Progenitor cell of endocrine pancreas (in vitro differentiated cells): ENCODE measurements around the gene RAB5IF. TPM values are rescaled to one million over a fixed set of nuclear protein-coding genes. Genes with fewer than 3 reads are reported as not detected.

Experiments
- DNase-seq: peaks from one replicate; pipeline ENCODE4 v3.0.0; 2021; ENCODE audit warnings: low spot score; ENCODE audit not compliant: unreplicated experiment
- H3K27ac Mint-ChIP-seq: 2 replicates; pipeline ENCODE4 v1.8.0; 2021; ENCODE audit warnings: mild to moderate bottlenecking, moderate library complexity, mixed read lengths
- H3K27me3 Mint-ChIP-seq: 2 replicates; pipeline ENCODE4 v1.8.0; 2021; ENCODE audit warnings: mixed read lengths
- H3K36me3 Mint-ChIP-seq: 2 replicates; pipeline ENCODE4 v1.8.0; 2022; ENCODE audit warnings: mixed read lengths; ENCODE audit not compliant: insufficient read depth
- H3K4me1 Mint-ChIP-seq: 2 replicates; pipeline ENCODE4 v1.8.0; 2021; ENCODE audit warnings: low read depth, mixed read lengths
- H3K4me3 Mint-ChIP-seq: 2 replicates; pipeline ENCODE4 v1.8.0; 2021; ENCODE audit warnings: low read depth, mild to moderate bottlenecking, moderate library complexity, mixed read lengths
- H3K9me3 Mint-ChIP-seq: 2 replicates; pipeline ENCODE4 v1.8.0; 2021; ENCODE audit warnings: low read depth, mixed read lengths
- total RNA-seq: library from RNA; stranded (reverse); gene quantifications from 2 replicates; pipeline ENCODE4 v1.2.1, GENCODE V29; 2021
- TF ChIP-seq, protein P1 (sequence below): fragments of 200-600 bp; sonication (generic); IDR thresholded peaks from one replicate; pipeline ENCODE4 v1.5.0; 2021; ENCODE audit warnings: antibody characterized with exemption, mild to moderate bottlenecking; ENCODE audit not compliant: unreplicated experiment

RAB5IF gene
- total RNA-seq, 1 donor from 2014 or later: 58.8 TPM

DNA sequence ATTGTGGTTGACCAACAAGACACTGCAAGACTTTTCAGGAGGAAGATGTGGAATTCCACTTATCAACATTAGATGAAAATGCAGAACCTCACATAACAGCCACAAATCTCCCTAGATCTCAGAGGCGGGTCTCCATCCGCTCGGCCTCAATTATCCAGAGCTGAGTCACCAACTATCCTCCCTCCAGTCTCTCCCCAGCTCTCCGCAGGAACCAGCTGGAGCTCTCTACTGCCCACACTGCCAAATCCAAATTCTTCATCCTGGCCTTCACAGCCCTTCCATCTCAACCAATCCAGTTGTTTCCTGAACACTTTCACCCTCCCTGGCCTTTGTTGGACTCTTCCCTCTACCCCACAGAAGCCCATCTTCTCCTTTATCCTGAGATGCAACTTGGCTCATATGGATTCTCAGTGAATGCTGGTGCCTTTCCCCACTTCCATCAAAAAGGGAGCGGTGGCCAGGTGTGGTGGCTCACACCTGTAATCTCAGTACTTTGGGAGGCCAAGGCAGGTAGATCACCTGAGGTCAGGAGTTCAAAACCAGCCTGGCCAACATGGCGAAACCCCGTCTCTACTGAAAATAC, 35.6 kb upstream of the RAB5IF start:
- peak overlapping the region; percentile 68 for H3K27ac Mint-ChIP-seq
- H3K36me3 Mint-ChIP-seq: peaks cover 4% of the 10 kb centered on the region
- H3K4me3 Mint-ChIP-seq: no peak overlapping the region
- no peaks in the 10 kb centered on the region for H3K27me3 Mint-ChIP-seq
- peaks cover 3% of the 10 kb centered on the region for H3K9me3 Mint-ChIP-seq
- H3K4me1 Mint-ChIP-seq: peaks cover 21% of the 10 kb centered on the region
- TF ChIP-seq, protein P1, sequence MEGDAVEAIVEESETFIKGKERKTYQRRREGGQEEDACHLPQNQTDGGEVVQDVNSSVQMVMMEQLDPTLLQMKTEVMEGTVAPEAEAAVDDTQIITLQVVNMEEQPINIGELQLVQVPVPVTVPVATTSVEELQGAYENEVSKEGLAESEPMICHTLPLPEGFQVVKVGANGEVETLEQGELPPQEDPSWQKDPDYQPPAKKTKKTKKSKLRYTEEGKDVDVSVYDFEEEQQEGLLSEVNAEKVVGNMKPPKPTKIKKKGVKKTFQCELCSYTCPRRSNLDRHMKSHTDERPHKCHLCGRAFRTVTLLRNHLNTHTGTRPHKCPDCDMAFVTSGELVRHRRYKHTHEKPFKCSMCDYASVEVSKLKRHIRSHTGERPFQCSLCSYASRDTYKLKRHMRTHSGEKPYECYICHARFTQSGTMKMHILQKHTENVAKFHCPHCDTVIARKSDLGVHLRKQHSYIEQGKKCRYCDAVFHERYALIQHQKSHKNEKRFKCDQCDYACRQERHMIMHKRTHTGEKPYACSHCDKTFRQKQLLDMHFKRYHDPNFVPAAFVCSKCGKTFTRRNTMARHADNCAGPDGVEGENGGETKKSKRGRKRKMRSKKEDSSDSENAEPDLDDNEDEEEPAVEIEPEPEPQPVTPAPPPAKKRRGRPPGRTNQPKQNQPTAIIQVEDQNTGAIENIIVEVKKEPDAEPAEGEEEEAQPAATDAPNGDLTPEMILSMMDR: no peak
- DNase-seq: no peak

DNA sequence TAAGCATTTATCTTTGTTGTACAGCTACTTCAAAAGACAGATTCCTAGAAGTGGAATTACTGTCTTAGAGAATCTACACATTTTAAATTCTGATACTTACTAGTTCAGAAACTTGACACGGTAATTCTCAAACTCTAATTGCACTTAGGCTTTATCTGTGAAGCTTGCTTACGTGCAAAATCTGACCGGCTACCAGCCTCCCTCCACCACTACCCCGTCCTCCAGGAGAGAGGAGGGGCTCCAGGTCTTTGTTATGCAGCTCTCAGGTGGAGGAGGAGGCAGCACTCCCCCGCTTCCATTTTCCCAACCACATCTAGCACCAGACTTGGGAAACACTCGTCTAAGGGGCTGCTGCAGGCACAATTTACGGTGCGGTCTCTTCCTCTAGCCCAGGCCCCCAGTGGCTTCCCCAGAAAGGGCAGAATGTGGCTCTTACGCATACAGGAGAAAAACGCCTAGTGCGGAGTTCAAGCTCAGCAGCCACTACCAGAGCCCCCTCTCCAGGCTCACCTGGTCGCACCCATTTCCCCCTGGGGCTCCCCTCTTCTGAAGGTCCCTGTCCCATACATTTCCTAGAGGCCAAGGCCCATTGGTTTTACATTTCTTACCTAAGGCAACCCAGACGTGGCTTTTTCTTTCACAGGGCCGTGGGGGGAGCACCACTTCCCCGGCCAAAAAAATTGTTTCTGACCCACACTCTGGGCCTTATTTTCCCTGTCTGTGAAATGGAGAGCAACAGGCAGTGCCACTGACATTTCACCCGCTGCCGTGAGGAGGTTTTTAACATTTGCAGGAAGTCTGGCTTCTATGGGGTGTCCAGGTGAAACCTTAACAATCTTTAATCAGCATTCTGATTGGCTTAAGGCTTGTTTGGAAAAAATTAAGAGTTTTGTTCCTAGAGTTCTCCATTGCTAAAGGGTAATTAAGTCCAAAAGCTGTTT, 33.7 kb upstream of the RAB5IF start:
- Mint-ChIP-seq H3K36me3 (no peaks in the 10 kb centered on the region), H3K9me3 (no peaks in the 10 kb centered on the region), H3K4me3 (peak overlapping the region; percentile 80), H3K27me3 (no peaks in the 10 kb centered on the region), H3K4me1 (peaks cover 37% of the 10 kb centered on the region), H3K27ac (peak overlapping the region; percentile 98)
- peak; percentile 39 for DNase-seq
- TF ChIP-seq, protein P1: no peak

DNA sequence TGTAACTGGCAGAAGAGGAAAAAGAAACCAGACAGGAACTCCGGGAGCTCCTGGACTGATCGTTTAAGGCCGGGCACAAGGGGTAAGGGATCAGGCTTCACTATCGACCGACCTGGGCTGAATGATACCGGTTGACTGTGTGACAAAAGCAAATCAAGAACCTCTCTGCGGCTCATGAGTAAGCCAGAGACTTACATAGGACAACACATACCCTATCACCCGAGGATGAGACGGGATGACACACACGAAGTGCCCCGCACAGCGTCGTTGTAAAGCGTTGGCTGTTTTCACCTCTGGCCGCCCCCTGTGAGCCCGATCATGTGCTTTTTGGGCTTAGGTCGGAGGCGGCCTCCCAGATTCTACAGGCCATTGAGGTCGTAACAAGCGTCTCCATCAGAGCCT, 32.9 kb upstream of the RAB5IF start:
- H3K4me3 Mint-ChIP-seq: peak overlapping the region; percentile 80
- peaks cover 37% of the 10 kb centered on the region for H3K4me1 Mint-ChIP-seq
- peak overlapping the region; percentile 98 for H3K27ac Mint-ChIP-seq
- no peaks in the 10 kb centered on the region for H3K36me3 Mint-ChIP-seq
- DNase-seq: peak; percentile 22
- TF ChIP-seq, protein P1: no peak
- no peaks in the 10 kb centered on the region for H3K9me3 Mint-ChIP-seq
- no peaks in the 10 kb centered on the region for H3K27me3 Mint-ChIP-seq

DNA sequence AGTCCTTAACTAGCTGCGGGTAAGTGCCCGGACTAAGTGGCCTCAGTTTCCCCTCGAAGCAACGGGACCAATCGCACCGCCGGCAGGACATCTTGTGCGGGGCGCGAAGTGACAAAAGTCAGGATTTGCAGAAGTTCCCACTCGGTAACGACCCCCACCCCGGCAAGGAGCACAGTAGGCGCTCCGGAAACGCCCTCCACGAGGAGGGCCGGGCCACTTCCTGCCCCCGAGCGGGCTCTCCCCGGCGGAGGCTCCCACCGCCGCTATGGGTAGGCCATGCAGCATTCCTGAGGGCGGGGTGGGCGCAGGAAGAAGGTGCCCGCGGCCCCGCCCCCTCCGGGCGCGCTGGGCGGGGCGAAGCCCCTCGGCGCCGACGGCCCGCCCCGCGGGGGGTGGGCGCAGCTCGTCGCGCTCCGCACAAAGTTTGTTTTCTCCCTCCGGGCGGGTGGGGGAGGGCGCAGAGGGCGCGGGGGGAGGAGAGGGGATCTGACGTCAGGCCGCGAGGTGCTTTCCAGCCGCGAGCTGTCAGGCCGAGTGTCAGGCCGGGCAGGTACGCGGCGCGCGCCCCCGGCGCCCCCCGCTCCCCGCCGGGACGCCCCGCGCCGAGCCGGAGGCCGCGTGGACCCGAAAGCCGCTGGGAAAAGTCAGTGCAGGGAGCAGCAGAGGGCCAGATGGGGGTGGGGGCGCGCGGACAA, 32.3 kb upstream of the RAB5IF start, which contains the start of gene TGIF2:
Gene TGIF2 (plus strand): TSS at position 495 of the 695 bp plus-strand sequence. CDS start 5,178 bp downstream, outside the sequence.
- TF ChIP-seq, protein P1: no peak
- Mint-ChIP-seq H3K27me3 (no peaks in the 10 kb centered on the region), H3K4me3 (peak within 1 kb of the TSS; percentile 93), H3K4me1 (peaks cover 37% of the 10 kb centered on the region), H3K9me3 (no peaks in the 10 kb centered on the region), H3K27ac (peak within 1 kb of the TSS; percentile 98), H3K36me3 (no peaks in the 10 kb centered on the region)
- peak; percentile 93 for DNase-seq
